PC-9 (cell line): ENCODE results near the gene KLHL1. TPM values are rescaled to one million over a fixed set of nuclear protein-coding genes. Genes with fewer than 3 reads are reported as not detected.

Source experiments
- BruUV-seq: library from RNA; stranded (reverse); fragments of 400-500 nt; replicated peaks from 2 replicates; lab custom pipeline; 2021; lab: Mats Ljungman, UMichigan
- CTCF ChIA-PET: fragments of 300-600 bp; sonication (Branson Sonifier 250); formaldehyde crosslinking; loops from one replicate; lab custom pipeline; 2022; ENCODE audit warnings: antibody characterized with exemption; lab: Charles Lee
- POLR2A ChIA-PET: fragments of 300-600 bp; sonication (Branson Sonifier 250); formaldehyde crosslinking; loops from one replicate; lab custom pipeline; 2022; ENCODE audit warnings: antibody characterized with exemption; ENCODE audit not compliant: unreplicated experiment; lab: Charles Lee
- DNase-seq, 2 experiments: peaks; one replicate each; pipeline versions ENCODE4 v3.0.0 to v3.0.0-alpha.2; 2015 to 2022; ENCODE audit warnings: mixed read lengths in 1 of 2
- H2AFZ ChIP-seq: fragments of 200-600 bp; sonication (generic); 2 replicates; pipeline ENCODE4 v1.8.1; 2017; ENCODE audit warnings: antibody characterized with exemption
- H3F3A ChIP-seq: fragments of 200-600 bp; sonication (generic); 2 replicates; pipeline ENCODE4 v1.8.1; 2017; ENCODE audit warnings: antibody characterized with exemption, mild to moderate bottlenecking, low read depth; ENCODE audit not compliant: insufficient read depth
- H3K27ac ChIP-seq: fragments of 200-600 bp; sonication (generic); 2 replicates; pipeline ENCODE4 v1.6.1; 2016; ENCODE audit warnings: mixed run types
- H3K27me3 ChIP-seq: fragments of 200-600 bp; sonication (generic); 2 replicates; pipeline ENCODE4 v1.6.1; 2016; ENCODE audit warnings: low read depth, mixed run types; ENCODE audit not compliant: insufficient read depth
- H3K36me3 ChIP-seq: fragments of 200-600 bp; sonication (generic); 2 replicates; pipeline ENCODE4 v1.6.1; 2016; ENCODE audit warnings: low read depth, mixed run types
- H3K4me1 ChIP-seq: fragments of 200-600 bp; sonication (generic); replicated peaks from 2 replicates; pipeline ENCODE4 v1.6.1; 2016; ENCODE audit warnings: mixed run types; ENCODE audit not compliant: insufficient read depth
- H3K4me2 ChIP-seq: fragments of 200-600 bp; sonication (generic); 2 replicates; pipeline ENCODE4 v1.6.1; 2017; ENCODE audit warnings: mixed run types
- H3K4me3 ChIP-seq: fragments of 200-600 bp; sonication (generic); 2 replicates; pipeline ENCODE4 v1.6.1; 2016; ENCODE audit warnings: mixed run types
- H3K79me2 ChIP-seq: fragments of 200-600 bp; sonication (generic); 2 replicates; pipeline ENCODE4 v1.6.1; 2017; ENCODE audit warnings: low read depth, mixed run types
- H3K9me2 ChIP-seq: fragments of 200-600 bp; sonication (generic); 2 replicates; pipeline ENCODE4 v1.8.1; 2017; ENCODE audit warnings: mild to moderate bottlenecking; ENCODE audit not compliant: insufficient read depth
- H3K9me3 ChIP-seq: fragments of 200-600 bp; sonication (generic); 2 replicates; pipeline ENCODE4 v1.8.1; 2016; ENCODE audit warnings: low read depth; ENCODE audit not compliant: insufficient read depth
- H4K20me1 ChIP-seq: fragments of 200-600 bp; sonication (generic); 2 replicates; pipeline ENCODE4 v1.8.1; 2017; ENCODE audit not compliant: insufficient read depth
- EZH2 ChIP-seq: fragments of 200-600 bp; sonication (generic); IDR thresholded peaks from 2 replicates; pipeline ENCODE4 v1.8.0; 2017; ENCODE audit warnings: antibody characterized with exemption, low read depth
- intact Hi-C: fragments of 100-400 bp; cut with micrococcal nuclease; formaldehyde crosslinking; loops from one replicate; pipeline ENCODE4 v1.10.0; 2022; ENCODE audit not compliant: unreplicated experiment
- total RNA-seq: library from RNA; stranded (reverse); gene quantifications from 2 replicates; pipeline ENCODE4 v1.2.3, GENCODE V29; 2021
- TF ChIP-seq, protein P1 (sequence below): fragments of 200-600 bp; sonication (generic); conservative IDR thresholded peaks from 2 replicates; pipeline ENCODE4 v1.6.1; 2017; ENCODE audit warnings: mixed run types, antibody characterized with exemption, mild to moderate bottlenecking, moderate library complexity

Gene KLHL1
- total RNA-seq, 1 experiment from 2014 or later = not detected

DNA sequence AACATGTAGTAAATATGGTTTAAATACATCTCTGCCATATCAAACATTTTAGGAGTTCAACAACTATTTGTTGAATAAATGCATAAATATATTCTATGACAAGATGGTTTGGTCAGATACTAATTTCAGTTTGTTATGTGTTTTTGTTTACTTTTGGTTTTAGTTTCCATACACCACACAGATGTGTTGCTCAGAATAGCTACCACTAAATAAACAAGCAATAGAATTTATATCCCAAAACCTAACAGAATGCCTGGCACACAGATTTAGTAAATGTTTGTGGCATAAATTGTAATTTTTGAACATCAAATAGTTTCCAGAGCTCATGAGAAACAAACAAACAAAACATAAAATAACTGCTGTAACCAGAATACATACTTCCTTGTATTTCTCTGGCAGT, 127.5 kb downstream of the KLHL1 start:
- Histone ChIP-seq H2AFZ (no peak overlapping the region), H3K27ac (no peak overlapping the region), H3K9me3 (no peaks in the 10 kb centered on the region), H3K4me2 (no peak overlapping the region), H3K9me2 (no peaks in the 10 kb centered on the region), H3K27me3 (no peaks in the 10 kb centered on the region), H3K79me2 (no peaks in the 10 kb centered on the region), H3K4me1 (no peaks in the 10 kb centered on the region), H3K4me3 (no peak overlapping the region), H3F3A (no peaks in the 10 kb centered on the region), H4K20me1 (no peaks in the 10 kb centered on the region), H3K36me3 (no peaks in the 10 kb centered on the region)
- no peak for DNase-seq
- ChIA-PET POLR2A (no interaction called here), CTCF (no interaction called here)
- TF ChIP-seq, protein P1, sequence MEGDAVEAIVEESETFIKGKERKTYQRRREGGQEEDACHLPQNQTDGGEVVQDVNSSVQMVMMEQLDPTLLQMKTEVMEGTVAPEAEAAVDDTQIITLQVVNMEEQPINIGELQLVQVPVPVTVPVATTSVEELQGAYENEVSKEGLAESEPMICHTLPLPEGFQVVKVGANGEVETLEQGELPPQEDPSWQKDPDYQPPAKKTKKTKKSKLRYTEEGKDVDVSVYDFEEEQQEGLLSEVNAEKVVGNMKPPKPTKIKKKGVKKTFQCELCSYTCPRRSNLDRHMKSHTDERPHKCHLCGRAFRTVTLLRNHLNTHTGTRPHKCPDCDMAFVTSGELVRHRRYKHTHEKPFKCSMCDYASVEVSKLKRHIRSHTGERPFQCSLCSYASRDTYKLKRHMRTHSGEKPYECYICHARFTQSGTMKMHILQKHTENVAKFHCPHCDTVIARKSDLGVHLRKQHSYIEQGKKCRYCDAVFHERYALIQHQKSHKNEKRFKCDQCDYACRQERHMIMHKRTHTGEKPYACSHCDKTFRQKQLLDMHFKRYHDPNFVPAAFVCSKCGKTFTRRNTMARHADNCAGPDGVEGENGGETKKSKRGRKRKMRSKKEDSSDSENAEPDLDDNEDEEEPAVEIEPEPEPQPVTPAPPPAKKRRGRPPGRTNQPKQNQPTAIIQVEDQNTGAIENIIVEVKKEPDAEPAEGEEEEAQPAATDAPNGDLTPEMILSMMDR = no peak
- BruUV-seq = no TSS peak
- intact Hi-C loops = no loop called here

DNA sequence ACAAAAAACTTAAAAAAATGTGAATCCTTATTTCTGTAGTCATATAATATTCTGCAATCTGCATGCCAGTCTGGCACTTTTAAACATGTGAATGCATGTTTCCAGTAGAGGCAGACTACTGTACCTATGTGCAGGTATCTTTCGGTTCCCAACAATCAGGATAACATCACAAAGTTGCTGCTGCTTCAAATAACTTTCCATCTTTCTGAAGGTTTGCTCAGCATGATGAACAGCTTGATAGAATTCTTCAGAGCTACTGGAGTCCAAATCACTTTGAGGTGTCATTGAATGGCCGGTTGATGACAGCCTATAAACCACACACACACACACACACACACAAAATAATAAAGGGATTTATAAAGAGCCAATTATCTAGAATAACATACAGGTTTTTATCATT, 132.8 kb downstream of the KLHL1 start:
- H3K27ac ChIP-seq = no peak overlapping the region
- no peak overlapping the region for H2AFZ ChIP-seq
- no peaks in the 10 kb centered on the region for H3K4me1 ChIP-seq
- H3K4me2 ChIP-seq = no peak overlapping the region
- BruUV-seq = no TSS peak
- no peaks in the 10 kb centered on the region for H3K79me2 ChIP-seq
- H3K36me3 ChIP-seq = no peaks in the 10 kb centered on the region
- ChIA-PET CTCF (no interaction called here), POLR2A (no interaction called here)
- H3K27me3 ChIP-seq = no peaks in the 10 kb centered on the region
- intact Hi-C loops = no loop called here
- H3F3A ChIP-seq = no peaks in the 10 kb centered on the region
- TF ChIP-seq, protein P1 = no peak
- TF ChIP-seq EZH2 = no peak
- H3K4me3 ChIP-seq = no peak overlapping the region
- no peaks in the 10 kb centered on the region for H4K20me1 ChIP-seq
- no peaks in the 10 kb centered on the region; the same call in 1 of the 2 replicates for H3K9me2 ChIP-seq
- DNase-seq = no peak
- no peaks in the 10 kb centered on the region for H3K9me3 ChIP-seq

DNA sequence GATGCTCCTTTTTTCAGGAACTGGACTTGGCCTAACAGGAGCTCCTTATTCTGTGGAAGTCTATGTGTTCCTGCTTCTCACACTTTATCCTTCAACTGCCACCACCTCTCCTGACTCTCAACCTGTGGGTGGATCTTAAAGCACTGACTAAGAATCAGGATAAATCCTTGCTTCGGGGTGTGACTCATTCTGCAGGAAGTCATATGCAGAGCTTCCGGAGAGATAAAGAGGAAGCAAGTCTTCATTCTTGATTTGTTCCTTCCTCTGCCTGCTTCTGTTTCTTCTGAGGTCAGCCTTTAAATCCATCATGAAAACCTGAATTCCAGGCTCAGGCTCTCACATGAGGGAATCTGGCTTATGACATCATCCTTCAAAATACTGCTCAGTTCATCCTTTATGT, 137.7 kb downstream of the KLHL1 start:
- ChIA-PET CTCF (no interaction called here), POLR2A (no interaction called here)
- DNase-seq = no peak
- intact Hi-C loops = no loop called here
- Histone ChIP-seq H3K27me3 (no peaks in the 10 kb centered on the region), H3K9me3 (peaks cover 4% of the 10 kb centered on the region; the same call in 1 of the 2 replicates), H3K36me3 (no peaks in the 10 kb centered on the region), H3K79me2 (no peaks in the 10 kb centered on the region), H2AFZ (no peak overlapping the region), H3K27ac (no peak overlapping the region), H3K4me2 (no peak overlapping the region), H3K4me1 (no peaks in the 10 kb centered on the region), H3F3A (no peaks in the 10 kb centered on the region), H4K20me1 (no peaks in the 10 kb centered on the region), H3K9me2 (peaks cover 4% of the 10 kb centered on the region; the same call in 1 of the 2 replicates), H3K4me3 (no peak overlapping the region)
- TF ChIP-seq EZH2 = no peak
- TF ChIP-seq, protein P1 = no peak
- BruUV-seq = no TSS peak
